CD4-positive, alpha-beta T cell treated with Interleukin-1 beta for 1 hour (primary cell): ENCODE results near the gene PDGFD.

ENCODE experiments used
- DNase-seq, 2 donors: peaks; one replicate each; pipeline ENCODE4 v3.0.0-alpha.2; 2020 to 2022

PDGFD gene

DNA sequence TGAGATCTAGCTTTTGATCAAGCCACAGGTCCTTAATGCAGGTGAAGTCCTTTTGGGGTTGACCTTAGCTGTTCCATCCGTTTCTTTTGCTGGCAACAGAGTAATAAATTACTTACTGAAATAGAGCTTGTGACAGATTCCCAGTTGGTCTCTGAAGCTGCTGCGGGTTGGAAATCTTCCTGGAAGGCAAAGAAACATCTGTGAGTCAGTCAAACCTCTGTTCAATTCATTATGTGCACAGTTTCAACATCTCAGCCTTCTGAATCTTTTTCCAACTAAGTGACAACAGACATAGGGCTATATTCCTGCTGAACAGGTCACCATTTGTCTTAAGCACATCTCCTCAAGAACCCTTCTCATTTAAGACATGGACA lies 216.4 kb downstream of the PDGFD start:
- DNase-seq: no peak

DNA sequence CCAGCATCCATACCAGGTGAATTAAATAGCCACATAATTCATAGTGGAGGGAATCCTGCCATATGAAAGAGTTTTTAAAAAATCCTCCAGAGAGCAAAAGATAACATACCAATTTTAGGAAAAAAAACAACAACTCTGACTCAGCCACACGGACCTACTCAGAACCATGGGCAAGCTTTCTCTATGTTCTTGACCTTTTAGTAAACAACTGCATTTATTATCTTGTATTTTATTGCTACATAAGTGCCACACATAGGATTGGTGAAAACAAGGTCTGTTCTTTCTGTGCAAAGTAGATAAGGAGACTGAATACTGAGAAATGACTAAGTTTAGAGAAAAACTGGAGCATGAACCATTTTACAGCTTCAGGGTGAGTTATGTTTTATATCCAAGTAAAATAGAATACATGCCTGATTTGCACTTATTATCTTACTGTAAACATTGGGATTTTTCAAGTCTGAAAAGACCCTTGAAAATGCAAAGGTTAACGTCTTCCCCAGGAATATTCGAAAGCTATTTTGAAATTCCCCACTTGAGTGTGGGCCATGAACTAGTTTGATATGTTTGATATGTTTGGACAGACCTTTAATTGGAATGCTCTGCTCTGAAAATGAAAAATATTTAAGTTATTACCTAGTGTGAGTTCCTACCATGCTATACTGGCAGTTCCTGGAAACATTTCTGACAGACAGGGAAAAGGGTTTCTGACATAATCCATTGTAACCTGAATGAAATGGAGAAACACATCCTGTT lies 217.0 kb downstream of the PDGFD start:
- DNase-seq: no peak

DNA sequence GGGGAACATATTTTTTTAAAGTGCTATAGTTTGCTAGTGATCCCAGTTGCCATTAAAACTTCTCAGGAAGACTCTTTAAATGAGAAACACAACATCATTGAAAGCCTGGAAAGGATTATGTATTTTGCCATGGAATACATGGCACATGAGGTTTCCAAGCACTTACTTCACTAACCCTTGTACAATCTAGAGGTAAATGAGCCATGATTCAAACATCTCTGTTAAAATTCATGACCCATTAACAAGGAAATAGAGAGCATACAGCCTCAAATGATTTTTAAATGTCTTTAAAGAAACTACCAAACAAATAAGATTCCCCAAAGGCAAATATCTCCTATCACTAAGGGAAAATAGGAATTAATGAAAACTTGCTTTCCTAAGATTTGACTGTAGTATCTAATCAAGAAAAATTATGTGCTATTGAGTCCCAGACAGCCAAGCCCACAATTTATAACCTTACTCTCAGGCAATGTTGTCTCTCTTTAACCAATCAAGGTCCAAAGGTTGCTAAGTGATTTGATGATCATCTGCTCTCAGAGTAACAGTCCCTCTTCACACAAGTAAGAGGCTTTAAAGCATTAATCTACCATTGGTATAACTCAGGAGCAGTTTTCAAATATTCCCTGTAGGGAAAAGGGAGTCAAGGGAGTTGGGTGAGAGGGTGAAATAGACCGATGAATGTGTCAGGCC lies 219.6 kb downstream of the PDGFD start:
- DNase-seq: no peak

DNA sequence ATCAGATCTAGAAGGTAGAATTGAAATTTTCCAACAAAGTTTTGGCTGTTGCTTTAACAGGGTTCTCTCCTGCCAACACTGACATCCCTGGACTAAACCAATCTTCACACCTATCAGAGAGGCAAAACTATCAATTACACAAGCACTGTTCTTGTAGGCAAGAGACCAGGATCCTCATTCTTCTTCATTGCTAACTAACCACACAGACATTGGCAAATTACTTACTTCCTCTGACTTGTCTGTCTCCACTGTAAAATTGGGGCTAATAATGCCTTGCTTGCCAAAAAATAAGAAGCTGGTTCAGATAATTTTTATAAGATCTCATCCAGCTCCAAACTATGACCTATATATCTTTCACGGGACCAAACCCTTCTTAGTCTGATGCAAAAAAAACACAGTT lies 221.3 kb downstream of the PDGFD start:
- DNase-seq: no peak

DNA sequence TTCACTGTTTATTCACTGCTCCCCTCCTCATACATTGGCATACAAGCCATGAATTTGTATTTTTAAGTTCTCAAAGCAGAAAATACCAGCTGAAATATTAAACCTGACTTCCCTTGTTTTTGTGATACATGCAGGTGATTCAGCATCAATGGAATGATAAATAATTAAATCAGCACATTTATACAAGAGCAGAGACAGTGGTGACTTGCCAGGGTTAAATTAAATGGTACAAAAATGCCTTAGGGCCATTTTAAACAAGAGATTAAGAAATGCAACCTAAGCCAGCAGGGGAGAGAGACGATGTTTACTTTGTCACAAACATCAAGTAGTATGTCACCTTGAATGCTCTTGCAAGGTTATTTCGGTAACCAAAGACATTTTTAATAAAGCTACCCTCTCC lies 223.4 kb downstream of the PDGFD start:
- no peak for DNase-seq

DNA sequence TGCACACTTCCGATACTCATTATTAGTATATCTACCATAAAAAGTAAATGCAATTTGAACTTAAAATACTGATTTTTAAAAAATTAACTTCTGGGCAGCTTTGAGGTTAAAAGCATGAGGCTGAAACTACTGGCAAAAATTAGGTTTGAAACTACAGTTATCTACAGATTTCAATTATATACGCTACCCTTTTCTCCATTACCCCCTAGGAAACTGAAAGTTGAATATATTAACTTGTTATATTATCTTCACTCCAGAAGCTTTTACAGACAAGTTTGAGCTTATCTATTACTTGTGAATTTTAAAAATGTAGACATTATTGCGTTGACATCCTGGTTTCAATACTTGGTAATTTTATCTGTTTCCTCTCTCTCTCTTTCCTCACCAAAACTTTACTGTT lies 224.3 kb downstream of the PDGFD start:
- DNase-seq: no peak

DNA sequence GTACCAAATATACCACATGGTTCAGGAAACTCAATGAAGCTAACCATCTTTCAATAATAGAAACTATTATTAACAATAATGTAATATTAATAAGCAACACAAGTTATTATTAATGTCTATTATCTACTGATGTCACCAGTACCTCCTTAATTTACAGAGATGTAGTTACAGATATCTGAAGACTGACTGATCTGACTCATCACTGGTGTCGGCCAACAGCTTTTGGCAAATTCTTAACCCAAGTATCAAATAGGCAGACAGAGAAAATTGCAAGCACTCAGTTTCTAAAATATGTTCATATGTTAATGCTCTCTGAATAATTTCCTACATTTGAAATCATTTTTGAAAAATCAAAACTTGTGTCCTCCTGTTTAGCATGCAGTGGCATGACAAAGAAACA lies 227.9 kb downstream of the PDGFD start:
- no peak for DNase-seq

DNA sequence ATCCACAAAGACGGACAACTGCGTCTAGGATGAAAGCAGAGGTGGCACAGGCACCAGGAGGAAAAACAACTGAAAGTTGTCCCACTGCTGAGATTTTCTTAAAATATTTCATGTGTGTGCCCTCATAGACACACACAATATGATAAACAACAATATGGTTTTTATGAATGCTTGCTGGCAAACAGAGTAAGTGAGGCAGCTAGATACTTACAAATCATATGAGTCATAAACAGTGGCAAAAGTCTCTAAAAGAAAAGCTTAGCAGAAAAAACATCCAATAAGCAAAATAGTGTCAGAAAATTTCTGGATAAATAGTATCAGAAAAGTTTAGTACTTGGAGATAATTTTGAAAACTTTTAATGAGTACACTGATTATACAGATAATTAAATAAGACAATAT lies 228.7 kb downstream of the PDGFD start:
- no peak for DNase-seq

DNA sequence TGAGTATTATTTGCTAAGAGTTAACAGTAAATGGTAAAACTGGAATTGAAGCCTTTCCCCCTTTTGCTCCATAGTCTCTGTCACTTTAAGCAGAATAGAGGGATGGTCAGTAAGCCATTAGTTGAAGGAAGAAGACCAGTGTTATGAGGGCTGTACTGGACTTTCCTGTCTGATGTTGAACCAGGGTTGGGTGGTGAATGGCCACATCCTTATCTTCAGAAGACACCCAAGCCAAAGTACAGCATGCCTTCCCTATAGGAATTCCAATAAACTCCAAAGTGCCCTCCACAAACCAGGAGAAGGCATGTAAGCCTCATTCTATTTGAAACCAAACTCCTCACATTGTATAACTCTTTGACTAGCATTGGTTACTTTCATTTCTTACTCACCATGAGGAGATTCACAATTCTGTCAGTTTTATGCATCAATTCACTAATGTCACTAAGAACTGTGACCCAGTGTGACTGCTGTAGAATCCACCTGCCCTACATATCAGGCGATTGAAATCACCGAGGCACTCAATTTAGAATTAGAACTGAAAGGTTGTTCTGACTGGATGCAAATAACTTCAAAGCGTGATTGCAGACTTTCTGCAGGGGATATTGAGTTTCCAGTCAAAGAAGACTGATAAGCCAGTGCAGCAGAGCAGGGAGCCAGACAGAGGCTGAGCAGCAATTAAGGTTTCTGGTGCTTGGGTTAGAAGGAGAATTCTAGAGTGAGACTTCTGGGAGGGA lies 234.6 kb downstream of the PDGFD start:
- DNase-seq: no peak

DNA sequence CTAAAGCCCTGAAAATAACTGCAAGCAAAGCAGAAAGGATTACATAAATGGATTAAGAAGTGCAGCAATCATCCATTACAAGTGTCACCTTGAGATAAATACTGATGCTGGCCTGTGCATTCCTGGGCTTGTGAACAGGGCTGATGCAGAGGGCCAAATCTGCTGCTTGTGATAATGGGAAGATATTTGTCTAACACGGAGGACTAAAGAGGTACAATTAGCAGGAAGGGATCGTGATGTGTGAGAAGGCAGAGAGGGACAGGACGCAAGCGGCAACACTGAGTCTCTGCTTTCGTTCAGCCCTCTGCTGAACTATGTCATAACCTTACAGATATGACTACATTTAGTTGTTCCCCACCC lies 235.2 kb downstream of the PDGFD start:
- no peak for DNase-seq

DNA sequence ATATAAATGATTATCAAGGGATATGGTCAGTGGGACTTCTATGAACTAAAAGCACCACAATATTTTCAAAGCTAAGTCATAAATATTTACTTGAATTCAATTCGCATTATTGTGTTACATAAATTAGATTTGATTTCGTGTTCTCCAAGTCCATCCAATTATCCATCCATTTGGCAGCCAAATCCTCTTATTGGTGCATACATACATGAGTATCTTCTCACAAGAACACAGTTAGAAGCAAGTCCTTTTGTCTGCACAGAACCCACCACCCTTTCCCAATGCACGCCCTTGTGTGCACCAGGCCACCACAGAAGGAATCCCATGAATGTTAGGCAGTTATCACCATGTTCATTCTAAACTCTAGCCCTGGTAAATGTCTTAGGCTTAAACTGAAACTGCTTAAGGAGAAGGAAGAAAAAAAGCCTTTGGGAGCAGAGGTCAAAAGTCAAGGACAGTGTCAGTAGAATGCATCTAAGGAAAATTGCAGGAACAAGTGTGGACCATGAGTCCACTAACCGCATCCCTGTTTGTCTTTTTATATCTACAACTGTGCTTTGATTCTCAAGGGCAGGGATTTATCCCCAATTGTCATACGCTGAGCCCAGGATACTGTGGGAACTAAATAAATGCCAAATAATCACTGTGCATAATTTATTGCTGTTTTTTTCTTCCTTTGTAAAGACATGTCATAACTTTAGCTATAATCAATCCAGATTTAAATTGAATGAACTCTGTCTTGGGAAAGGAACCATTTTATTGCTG lies 235.7 kb downstream of the PDGFD start:
- DNase-seq: no peak

DNA sequence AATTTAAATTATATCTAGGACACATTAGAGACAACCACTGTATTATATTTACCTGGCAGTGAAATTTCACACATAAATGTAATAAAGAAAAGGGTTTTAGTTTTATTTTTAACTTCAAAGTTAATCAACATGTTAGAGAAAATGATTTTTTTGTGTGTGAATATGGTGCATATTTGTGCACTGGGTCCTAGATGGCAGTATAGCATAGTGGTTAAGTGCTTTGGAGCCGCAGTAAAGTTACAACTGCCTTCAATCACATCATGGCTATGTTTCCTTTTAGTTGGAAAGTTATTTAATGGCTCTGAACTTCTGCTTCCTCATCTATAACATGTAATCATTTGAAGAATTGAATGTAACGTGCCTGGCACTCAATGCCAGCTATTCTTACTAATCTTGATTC lies 236.4 kb downstream of the PDGFD start:
- no peak for DNase-seq

DNA sequence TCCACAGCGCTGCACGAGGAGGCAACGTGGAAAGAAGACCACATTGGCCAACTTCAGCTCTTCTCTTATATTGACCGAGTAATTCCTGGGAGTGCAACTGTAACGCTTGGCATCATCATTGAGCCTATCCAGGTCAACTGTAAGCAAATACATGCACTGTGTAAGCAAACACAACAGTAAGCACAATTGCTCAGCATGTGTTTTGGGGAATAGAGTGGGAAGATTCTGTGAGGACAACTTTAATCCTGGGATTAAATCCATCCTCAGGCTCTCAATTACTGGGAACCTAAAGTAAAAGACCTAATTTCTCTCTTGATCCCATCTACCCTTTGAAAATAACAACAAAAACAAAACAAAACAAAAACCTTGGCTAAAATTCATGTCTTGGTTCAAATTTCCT lies 237.0 kb downstream of the PDGFD start:
- DNase-seq: no peak

DNA sequence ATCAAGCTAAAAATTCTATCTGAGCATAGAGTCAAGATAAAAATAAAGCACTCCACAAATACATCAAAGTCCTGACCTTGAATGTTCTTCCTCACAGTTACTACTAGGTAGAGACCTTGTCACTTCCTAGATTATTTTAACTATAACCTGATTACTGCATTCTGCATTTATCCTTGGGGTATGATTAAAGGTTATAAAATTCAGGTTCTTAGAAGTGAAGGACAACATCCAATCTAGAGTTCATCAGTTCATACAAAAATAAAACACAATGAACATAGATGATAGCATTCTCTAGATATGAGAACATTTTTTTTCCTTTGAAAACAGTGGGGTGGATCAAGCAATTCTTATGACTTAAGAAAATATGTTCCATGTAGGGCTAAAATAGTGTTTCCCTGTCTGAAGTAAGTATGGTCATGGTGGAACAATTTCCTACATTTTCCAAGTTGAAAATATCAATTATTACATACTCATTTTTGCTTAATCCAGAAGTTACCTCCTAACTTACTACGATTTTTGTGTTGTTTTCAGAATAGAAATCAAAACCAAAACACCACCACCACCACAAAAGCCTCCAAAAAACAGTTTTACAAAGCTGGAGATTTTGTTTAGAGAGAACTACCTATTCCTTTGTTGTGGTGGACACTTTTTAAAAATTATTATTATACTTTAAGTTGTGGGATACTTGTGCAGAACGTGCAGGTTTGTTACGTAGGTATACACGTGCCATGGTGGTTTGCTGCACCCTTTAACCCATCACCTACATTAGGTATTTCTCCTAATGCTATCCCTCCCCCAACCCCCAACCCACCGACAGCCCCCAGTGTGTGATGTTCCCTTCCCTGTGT lies 239.6 kb downstream of the PDGFD start:
- DNase-seq: no peak

DNA sequence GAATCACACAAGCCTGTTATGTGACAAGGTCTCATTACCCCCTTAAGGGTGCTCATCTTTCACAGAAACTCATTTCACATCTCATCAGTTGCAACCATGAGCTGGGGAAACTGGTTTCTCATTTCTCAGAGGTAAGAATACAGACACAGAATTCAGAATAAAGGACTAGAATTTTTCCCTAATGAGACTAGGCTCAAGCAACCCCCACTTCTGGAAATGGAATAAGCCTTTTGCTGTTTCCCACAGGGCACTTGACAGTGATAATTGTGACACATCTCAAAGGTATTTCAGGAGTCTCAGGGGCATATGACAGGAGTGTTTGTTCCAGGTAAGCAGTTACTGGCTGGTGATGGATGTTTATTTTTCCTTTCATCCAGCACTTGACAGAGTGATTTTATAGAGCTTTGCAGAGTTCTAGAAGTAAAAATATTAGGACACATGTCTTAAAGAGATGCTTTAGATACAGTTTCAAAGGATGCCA lies 240.5 kb downstream of the PDGFD start:
- no peak for DNase-seq

DNA sequence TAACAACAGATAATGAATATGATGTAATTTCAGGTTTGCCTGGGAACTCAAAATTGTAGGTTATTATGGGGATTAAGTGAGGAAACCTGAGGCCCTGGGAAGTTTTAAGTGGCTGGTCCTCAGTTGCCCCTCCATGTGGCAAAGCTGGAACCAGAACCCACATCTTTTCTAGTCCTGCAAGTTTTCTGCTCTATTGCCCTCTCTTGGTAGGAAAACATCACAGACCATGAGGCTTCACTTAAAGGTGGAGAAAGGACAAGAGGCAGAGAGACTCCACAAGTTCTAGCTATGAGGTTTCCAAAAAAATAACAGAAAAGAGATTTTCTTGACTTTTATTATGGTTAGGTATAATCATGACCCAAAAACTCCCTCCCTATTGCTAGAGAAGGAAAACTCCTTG lies 243.0 kb downstream of the PDGFD start:
- DNase-seq: no peak

DNA sequence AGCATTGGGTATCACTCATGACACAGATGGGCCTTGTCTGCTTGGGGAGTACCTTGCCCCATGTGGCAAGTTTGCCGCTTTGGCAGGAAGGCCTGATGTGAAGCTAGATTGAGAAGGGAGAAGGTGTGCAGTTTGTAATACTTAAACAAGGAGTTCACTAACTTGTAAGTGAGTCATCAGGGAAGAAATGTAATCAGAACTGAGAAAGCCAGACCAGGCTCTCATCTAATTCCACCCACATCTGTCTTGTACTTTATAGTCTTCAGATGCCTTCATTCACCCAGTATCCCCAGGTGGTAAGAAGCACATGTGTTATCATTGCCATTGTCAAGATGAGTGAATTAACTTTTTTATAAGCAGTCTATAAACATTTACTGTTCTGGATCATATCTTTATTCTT lies 243.5 kb downstream of the PDGFD start:
- DNase-seq: no peak

DNA sequence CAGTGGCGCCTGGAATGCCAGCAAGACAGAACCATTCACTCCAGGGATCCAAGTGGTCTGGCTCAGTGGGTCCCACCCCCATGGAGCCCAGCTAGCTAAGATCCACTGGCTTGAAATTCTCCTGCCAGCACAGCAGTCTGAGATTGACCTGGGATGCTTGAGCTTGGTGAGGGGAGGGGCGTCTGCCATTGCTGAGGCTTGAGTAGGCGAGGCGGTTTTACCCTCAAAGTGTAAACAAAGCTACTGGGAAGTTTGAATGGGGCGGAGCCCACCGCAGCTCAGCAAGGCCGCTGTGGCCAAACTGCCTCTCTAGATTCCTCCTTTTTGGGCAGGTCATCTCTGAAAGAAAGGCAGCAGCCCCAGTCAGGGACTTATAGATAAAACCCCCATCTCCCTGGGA lies 253.2 kb downstream of the PDGFD start:
- DNase-seq: no peak

DNA sequence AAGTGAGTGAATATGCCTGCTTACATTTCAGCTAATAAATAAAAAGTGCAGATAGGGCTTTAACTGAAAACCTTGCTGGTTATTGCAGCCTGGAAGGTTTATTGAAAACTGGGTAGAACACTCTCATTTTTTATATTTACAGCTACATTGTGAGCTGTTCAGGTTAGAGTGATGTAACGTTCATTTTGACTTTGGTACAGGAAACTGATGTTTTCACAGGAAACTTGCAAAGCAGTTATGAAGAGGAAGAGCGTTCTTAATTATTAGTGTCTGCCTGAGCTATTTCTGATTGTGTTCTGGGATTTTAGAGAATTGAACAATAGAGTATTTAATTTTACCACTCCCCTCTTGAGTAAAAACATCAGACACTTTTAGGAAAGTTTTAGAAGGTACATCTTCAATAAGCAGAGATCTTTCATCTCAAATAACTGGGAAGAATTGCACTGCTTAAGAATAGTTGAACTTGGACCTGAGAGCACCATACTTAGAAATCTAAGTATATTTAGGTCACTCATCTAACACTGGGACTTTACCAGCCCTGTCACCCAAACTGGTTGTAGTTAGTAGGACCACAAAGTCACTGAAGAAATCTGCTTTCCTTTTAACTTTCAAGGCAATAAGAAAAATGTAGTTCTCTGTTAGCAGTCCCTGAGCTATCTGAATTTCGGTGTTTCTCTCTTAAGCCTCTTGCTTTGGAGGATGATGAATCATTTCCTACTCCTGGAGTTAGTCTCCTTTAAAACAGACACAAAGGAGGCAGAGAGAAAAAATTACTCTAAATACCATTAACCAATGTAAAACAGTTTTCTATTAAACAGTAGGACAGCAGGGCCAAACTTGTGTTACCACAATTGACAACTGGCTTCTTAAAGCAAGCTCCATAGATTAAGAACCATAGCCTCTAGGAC lies 256.1 kb downstream of the PDGFD start:
- no peak for DNase-seq

DNA sequence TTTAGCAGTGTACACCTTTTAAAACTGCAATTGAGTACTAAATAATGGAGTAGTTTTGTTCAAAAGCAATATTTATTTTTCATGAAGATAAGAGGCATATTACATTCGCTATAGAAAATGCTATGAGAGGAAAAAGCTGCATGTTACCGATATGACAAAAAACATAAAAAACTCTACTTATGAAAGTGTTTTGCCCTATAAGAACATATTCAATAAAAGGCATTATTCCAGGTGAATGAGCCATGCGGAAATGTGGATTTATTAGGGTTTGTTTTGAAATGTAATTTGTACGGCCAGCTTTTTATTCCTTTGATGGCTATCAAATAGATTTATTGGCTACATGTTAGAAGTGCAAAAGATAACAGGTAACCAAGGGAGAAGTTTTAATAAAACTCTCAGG lies 256.8 kb downstream of the PDGFD start:
- DNase-seq: no peak

DNA sequence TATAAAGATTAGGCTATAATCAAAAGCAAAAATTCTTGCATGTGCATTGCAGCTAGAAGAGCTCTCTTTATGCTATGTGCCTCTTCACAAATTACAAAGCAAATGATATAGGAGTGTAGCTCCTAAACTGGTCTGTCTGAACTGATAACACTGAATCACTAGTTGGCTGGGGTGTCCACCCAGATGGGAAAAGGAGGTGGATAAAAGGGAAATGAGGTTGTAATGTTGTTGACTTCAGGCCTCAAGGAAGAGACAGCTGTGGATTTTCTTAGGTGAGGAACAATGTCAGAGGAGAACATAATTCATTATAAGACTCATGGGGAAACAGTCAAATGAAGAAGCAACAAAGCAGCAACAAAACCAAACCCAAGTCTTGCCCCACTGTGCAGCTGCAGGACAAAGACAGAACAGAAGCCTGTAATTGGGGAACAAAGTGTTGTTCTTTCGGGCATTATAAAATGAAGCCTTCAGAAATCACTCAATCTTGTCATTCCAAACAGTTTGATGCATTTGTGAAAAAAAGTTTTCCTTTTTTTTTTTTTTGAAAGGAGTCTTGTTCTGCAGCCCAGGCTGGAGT lies 257.6 kb downstream of the PDGFD start:
- no peak for DNase-seq
